GM21529 (cell line): Measurements from ENCODE around the gene PRDM11.

Source experiments
- ATAC-seq: cut with Tn5 transposase; IDR thresholded peaks from one replicate; pipeline ENCODE4 v1.9.1; 2021; ENCODE audit not compliant: unreplicated experiment

PRDM11 gene

DNA sequence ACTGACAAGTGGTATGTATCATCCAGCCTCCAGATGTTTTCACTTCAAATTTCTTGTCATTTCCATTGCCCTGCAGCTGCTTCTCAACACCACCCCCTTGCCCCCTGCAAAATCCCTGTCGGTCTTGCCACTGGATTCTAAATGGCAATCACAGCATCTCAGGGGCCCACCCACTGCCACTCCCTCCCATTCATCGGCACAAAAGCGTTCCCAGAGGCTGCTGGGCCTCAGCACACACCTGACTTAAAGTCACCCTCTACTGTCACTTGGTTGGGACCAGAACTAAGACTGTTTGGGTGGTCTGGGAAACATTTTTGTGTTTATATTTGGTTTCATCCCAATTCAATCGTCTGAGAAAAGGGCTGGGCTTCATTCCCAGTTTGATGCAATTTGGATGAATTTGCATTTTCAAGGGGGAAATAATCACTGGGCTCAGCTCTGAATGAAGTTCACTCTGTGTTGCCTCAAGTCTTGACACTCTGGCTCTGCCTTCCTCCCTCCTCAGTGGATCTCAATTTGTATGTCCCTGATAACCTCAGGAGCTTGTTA, 112.6 kb downstream of the PRDM11 start:
- no peak for ATAC-seq

DNA sequence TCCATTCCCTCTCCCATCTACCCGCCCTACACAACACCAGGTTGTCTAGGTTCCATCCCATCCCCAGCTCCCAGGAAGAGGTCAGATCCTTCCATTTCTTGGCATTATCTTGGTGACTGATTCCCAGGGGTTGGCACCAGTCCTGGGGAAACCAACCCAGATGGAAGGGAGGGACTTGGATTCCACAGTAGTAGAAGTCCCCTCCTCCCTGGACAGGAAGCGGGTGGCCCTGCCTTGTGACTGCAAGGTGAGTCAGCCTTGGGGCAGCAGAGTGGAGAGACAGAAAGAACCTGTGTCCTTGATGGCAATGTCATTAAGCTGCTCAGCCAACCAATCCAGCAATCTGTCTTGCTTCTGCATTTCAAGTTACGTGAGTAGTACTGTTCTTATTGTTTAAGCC, 113.2 kb downstream of the PRDM11 start:
- ATAC-seq = no peak

DNA sequence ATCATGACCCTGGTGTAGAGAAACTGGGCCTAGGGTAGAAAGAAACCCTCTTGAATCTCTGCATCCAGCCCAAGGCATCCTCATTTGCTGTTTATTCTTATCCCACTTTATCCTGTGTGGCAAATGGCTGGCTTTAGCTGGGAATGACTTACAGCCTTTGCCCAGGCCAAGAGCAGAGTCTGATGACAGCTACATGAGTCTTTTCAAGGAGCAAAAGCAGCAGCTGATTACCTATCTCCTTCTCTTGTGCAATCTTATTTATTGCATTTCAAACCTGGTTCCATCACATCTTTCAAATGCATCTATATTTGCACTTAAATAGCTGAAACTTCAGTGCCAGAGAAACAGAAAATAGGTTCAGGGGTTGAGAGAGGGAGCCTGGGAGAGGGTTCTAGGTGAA, 113.6 kb downstream of the PRDM11 start:
- no peak for ATAC-seq

DNA sequence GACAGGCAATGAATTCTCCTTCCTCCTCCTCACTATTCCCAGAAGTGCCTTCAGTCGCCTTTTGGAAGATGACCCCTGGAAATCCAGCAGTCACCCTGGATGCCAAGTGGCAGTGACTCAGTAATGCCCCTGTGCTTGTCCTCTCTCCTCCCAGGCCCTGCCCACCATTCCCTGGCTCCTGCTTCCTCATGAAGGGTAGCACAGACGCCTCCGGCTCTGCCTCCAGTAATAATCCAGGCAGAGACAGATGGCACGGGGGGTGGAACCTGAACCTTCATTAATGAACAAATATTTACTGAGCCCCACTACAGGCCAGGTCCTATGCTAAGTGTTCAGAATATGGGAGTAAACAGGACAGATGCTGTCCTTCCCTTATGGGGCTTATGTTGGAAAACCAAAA, 116.5 kb downstream of the PRDM11 start:
- ATAC-seq = no peak

DNA sequence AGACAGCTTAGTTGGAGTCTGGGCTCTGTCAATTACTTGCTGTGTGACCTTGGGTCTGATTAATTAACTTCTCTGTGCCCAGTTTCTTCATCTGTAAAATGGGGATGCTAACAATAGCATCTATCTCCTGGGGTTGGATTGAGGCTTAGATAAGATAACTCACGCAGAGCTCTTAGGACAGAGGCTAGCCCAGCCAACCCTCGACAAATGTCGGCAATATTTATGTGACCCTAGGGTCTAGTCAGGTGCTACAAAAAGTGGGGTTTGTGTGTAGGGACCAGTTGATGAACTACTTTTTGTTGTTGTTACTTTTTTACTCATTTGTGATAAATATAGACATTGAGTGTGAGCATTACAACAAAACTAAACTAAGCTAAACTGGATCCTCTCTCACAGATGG, 117.3 kb downstream of the PRDM11 start:
- no peak for ATAC-seq

DNA sequence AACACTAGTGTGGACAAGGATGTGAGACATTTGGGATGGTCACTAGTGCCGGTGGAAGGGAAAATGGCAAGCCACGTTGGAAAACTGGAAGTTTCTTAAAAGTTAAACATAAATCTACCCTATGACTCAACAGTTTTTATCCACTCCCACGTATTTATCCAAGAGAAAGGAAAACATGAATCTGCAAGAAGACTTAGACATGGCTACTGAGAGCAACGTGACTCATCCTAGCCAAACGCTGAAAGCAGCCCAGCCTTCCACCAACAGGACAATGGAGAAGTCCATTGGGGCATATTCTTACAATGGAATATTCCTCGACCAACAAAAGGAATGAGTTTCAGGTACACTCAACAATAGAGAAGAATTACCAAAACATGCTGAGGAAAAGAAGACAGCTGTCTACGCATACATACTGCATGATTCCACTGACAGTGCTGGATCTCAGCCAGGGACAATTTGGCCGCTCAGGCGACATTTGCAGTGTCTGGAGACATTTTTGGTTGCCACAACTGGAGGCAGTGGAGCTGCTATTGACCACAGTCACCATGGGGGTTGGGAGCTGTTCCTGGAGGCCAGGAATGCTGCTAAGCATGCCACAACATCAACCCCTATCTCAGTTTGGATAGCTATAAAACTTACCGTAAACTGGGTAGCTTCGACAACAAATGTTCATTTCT, 118.5 kb downstream of the PRDM11 start:
- ATAC-seq = no peak

DNA sequence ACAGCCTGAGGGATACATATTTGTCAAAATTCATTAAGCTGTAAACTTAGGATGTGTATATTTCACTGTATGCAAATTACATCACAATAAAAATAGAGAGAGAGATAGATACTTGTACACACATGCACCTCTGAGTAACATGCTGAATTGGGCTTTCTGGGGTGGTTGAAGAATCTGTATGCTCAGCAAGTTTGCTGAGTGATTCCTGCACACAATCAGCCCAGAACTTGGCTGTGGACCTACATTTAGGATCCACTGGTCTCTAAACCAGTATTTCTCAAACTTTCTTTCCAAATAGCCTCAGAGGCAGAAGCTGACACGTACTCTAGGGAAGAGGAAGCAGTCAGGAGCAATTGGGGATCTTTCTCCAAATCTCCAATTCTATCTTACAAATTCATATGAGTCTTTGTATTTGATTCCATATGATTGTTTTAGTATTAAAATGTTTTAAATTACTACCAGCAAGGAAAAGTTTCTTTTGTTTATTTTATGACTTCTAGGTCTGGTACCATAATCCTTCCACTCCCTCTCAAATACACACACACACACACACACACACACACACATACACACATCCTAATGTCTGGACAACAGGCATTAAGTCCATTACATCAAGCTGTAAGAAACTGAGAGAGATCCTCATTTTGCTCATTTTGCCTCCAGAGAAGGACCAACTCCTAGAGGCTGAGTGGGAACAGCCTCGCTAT, 119.7 kb downstream of the PRDM11 start:
- no peak for ATAC-seq

DNA sequence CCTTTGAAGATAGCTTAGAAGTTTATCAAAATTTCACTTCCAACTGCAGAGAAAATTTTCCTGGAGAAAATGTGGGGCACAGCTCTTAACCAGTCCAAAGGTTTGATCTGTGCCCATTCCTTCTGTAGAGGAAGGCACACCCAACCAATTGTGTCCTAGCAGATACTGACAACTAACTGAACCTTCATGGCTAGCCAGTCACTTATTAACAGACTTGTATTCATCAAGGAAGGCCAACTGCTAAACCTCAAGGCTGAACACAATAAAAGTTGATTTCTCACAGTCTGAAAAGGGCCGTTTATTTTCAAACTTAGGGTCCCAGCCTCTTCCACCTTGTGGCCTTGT, 120.2 kb downstream of the PRDM11 start:
- ATAC-seq = no peak

DNA sequence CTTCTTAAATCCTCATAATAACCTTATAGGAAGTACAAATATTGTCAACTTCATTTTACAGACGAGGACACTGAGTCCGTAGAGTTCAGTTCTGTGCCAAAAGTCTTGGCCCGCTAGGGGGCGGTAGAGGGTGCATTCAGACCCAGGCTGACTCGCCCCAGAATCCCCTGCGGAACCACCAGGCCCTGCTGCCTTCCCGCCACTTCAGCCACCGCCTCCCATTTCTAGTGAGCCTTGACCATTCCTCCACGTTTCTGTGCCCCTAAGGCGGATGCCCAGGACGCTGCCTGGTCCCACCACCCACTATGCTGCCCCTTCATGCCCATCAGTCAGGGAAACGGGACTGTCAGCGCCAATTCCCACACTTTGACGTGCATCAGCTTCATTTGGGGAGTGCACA, 120.6 kb downstream of the PRDM11 start:
- ATAC-seq = no peak

DNA sequence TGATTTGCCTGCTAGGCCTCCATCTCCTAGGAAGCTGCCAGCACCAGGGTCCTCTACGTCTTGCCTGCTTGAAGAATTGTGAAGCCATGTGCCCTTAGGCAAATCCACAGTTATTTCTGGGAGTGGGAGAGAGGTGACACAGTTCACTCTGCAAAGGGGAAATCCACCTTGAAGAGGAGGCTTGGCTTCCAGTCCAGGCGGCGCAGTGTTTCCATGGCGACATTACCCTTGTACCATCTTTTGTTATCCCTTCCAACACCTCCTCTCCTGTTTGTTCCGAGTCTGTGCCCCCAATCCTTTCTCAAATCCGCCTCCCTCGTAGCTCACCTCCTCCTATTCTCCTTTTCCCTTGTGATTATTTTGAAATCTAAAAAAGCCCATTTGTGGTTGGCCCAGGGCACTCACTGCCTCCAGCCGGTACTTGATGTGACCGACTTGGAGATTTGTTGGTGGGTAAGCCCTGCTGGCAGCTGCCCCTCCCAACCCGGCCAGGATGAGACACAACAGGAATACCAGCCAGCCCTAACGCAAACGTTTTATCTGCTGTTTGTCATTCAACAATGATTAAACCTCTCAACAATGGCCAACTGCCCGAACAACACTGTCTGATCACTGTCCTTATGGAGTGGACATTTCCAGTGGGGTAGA, 121.3 kb downstream of the PRDM11 start:
- no peak for ATAC-seq

DNA sequence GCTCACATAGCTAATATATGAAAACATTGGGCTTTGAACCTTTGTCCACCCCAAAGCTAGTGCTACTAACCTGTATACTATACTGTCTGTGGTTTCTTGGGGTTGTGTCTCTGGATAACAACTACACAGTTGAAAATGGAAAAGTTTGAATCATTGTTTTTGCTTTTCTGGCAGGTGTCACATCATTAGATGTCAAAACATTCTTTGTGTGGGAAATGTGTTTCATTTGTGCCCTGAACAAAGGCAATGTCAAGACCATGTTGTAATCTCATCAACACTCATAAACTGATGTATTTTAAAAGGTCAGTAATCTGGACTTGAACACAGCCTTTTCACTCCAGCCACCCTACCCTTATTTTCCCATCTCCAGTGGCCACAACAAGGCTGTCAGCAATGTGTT, 123.2 kb downstream of the PRDM11 start:
- no peak for ATAC-seq

DNA sequence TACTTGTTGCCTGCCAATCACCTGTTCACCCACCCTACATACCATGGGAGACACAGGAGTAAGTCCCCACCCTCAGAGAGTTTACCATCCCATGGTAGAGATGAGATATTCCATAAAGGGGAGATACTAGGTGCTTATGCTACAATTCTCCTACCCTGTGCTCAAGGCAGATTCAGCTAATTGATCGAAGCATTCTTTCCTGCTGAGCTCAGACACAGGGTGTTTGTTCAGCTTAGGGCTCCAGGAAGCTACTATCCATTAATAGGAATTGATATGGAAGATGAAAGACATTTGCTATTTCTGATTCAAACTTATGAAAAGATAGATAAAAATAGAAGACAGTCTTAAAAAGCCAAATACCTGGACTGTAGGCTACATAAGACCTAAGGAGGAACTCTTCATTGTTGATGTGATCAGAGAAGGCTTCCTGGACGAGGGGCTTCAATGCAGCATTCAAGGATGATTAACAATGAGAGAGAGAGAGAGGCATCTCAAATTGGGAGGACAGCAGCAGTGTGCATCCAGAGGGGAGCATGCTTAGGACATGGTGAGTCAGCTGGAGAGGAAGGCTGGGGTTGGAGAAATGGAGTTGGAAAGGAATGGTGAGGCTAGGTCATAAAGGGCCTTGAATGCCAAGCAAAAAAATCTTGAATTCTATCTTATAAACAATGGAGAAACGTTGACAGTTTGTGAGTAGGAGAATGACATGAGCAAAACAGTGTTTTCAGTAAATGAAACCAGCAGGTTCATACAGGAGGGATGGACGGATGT, 124.7 kb downstream of the PRDM11 start:
- ATAC-seq = no peak

DNA sequence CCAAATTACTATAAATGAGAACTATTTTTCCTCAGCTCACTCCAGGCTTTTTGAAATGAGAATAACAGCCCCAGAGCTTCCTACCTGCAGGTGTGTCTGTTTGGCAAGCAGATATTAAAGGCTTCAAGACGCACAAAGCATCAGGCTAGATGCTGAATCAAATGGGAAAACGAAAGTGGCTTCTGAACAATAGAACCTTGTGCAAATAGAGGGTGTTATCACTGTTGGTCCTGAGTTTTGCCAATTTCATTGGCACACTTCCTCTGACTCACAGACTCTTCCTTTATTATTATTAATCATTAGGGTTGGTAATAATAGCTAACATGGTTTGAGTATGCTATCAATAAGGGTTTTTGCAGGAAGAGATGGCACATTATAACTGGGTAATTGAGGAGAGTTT, 126.3 kb downstream of the PRDM11 start:
- no peak for ATAC-seq

DNA sequence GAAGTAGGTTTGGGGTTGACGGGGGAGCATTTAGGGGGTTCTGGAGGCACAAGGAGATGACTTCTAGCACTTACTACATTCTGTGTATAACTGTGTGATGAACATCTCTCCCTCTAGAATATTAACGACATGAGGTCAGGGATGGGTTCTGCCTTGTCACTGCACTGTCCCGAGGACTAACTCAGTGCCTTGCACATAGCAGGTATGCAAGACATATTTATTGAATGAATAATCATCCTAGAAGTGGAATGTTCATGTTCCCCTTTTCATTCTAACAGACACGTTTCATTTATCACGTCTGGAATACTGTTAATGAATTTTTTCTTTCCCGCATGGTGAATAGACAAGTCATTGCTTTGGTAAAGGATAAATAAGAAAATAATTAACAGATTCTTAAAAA, 127.1 kb downstream of the PRDM11 start:
- ATAC-seq = no peak

DNA sequence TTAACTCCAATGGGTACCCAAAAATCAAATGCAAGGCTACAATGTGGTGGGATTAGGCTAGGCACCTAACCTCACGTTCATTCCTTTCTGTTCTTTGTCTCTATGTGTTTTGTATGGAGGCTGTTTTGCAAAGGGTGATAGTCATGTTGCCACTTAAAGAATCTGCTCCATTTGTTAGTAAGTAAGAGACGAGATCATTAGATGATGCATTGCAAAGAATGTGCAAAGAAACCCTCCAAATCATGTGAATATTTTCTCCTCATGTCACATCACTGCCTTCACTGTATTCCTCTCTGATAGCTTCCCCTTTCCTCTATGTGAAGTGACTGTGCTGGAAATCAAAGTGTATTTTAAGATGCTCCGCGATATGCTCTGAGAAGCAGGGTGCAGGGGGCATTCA, 127.8 kb downstream of the PRDM11 start:
- ATAC-seq = no peak

DNA sequence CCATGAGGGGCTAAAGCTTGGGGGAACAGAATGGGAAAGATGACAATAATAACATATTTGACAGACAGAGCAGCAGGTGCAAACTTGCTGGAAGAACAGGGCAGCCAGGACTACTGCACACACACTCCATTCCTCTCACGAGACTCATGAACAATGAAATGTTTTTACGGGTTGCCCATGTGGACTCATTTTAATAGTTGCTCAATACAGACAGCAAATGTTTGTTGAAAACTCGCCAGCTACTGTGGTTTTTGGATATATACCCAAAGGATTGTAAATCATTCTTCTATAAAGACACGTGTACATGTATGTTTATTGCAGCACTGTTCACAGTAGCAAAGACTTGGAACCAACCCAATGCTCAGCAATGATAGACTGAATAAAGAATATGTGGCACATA, 129.4 kb downstream of the PRDM11 start:
- ATAC-seq = no peak

DNA sequence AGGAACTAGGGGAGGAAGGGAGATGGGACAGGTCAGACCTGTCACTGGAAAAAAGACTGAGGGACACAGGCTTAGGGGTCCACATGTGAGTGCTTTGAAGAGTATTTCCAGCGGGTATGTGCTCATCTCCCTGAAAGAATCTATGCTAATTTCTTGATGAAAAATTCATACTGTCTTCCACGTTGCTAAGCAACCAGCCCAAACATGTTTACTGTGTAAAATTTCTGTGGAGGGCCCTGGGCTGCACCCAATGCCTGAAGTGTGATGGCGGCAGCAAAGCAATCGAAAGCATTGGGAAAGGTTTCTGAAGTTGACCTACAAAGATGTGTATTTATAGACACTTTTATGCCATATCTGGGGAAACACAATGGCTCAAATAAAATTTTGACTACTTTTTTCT, 132.3 kb downstream of the PRDM11 start:
- no peak for ATAC-seq

DNA sequence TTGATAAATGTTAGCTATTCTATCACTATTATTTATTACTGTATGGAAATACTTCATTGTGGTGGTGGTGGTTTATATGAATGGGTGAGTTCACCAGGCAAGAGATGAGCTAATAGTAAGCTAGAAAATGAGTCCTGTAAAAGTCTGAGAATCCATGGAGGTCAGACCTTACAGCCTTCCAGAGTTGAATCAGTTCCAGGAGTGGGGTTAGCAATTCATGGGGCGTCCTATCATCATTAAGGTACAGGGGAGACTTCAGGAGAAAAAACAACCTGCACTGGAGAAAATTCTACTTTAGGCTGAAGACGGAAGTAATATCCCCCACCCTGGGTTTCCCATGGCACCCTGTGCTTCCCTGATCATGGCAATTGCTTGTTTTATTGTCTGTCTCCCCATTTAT, 133.2 kb downstream of the PRDM11 start:
- ATAC-seq = no peak

DNA sequence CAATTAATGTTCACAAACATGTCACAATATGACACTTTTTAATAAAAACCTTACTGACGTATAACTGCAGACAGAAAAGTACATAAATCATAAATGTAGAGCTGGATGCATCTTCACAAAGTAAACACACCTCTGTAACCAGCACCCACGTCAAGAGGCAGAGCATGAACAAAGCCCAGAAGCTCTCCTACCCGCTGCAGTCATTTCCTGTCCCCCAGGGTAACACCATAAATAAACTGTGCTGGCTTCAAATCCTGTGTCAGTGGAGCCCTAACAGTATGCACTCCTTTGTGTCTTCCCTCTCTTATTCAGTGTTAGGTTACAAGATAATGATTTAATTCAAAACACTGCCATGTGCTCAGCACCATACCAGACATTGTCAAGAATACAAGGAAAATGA, 134.0 kb downstream of the PRDM11 start:
- ATAC-seq = no peak

DNA sequence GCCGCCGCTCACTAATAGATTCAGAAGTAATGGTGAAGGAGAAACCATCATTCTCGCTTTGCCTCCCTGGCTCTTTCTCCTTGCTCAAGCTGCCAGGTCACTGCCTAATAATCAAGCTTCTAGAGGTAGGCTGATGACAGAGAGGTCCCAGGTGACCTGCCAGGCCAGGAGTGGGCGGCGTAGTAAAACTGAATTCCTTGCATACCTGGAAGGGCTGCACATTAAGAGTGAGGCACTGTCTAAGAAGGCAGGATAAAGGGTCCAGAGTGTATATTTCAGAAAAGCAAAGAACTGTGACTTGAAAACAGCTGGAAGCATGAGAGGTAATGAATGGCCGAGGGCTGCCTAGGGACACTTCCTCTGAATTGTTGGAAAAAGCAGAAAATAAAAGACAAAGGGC, 135.6 kb downstream of the PRDM11 start:
- ATAC-seq = no peak
